SK-N-MC (cell line): ENCODE measurements around the gene TMEM132E.

Experiments
- DNase-seq: peaks from one replicate; pipeline ENCODE4 v3.0.0-alpha.2; 2011; ENCODE audit warnings: low read depth, low spot score
- H3K27ac ChIP-seq: fragments of 200-600 bp; sonication (generic); 2 replicates; pipeline ENCODE4 v1.5.1; 2016; ENCODE audit warnings: mixed run types
- H3K36me3 ChIP-seq: fragments of 200-600 bp; sonication (generic); 2 replicates; pipeline ENCODE4 v1.6.1; 2017; ENCODE audit warnings: antibody characterized with exemption, low read length, mixed read lengths; ENCODE audit not compliant: insufficient read depth
- H3K4me3 ChIP-seq: fragments of 200-600 bp; sonication (generic); 2 replicates; pipeline ENCODE4 v1.5.1; 2016
- H3K9ac ChIP-seq: fragments of 200-600 bp; sonication (generic); 2 replicates; pipeline ENCODE4 v1.8.0; 2017; ENCODE audit warnings: mixed run types, mixed read lengths; ENCODE audit not compliant: insufficient read length
- H3K9me3 ChIP-seq: fragments of 200-600 bp; sonication (generic); 2 replicates; pipeline ENCODE4 v1.6.1; 2017; ENCODE audit warnings: low read depth, mild to moderate bottlenecking, antibody characterized with exemption, low read length, moderate library complexity, mixed read lengths
- EZH2 ChIP-seq: fragments of 200-600 bp; sonication (generic); IDR thresholded peaks from one replicate; pipeline ENCODE4 v1.6.1; 2017; ENCODE audit warnings: antibody characterized with exemption
- FOXP2 ChIP-seq: optimal IDR thresholded peaks from 2 replicates; pipeline ENCODE3; 2011; ENCODE audit warnings: mild to moderate bottlenecking, moderate library complexity; ENCODE audit not compliant: insufficient read depth; ENCODE audit errors: extremely low read length, control extremely low read depth
- POLR2AphosphoS5 ChIP-seq: IDR thresholded peaks from 2 replicates; pipeline ENCODE4 v1.6.1; 2012; ENCODE audit warnings: mild to moderate bottlenecking, low read depth, low read length, borderline replicate concordance

TMEM132E gene

DNA sequence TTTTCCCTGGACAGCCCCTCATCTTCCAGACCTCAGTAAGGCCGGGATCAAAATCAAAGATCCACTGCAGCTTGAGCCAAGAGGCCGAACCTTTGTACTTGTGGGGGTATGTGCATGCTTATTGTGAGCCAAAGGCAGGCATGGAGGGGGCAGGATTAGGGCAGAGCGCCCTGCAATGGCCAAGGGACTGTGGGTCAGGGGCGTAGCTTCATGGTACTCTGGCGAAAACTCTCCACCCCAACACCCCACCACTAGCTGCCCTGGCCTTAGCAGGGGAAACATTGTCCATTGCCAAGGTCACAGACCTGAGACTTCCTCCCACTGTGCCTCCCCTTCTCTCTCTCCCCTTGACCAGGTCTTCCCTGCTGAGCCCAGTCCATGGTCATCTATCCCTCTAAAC lies 90.1 kb downstream of the TMEM132E start:
- Histone ChIP-seq H3K9me3 (no peaks in the 10 kb centered on the region), H3K36me3 (no peaks in the 10 kb centered on the region), H3K27ac (no peak overlapping the region), H3K4me3 (no peak overlapping the region), H3K9ac (no peak overlapping the region)
- TF ChIP-seq FOXP2, result no peak
- no peak for TF ChIP-seq POLR2AphosphoS5
- no peak for TF ChIP-seq EZH2
- DNase-seq, result no peak

DNA sequence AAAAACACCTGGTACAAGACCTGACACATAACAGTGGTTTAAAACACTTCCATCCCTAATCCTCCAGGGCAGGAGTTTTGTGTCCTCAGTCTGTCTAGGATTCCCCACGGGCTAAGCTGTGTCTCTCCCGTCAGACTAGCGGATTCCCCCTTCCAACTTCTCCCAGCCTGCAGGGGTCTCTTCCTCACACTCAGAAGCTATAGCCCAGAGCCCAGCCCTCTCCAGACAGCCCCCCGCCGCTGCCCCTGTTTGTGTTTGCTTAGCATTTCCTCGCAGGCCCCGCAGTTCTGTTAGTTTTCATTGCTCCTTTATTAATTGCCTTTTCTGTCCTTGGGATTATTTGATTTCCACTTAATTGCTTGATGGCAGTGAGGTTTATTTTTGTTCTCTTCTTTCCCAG lies 91.2 kb downstream of the TMEM132E start:
- Histone ChIP-seq H3K4me3 (no peak overlapping the region), H3K9ac (no peak overlapping the region), H3K27ac (no peak overlapping the region), H3K9me3 (no peaks in the 10 kb centered on the region), H3K36me3 (no peaks in the 10 kb centered on the region)
- DNase-seq, result no peak
- TF ChIP-seq POLR2AphosphoS5, result no peak
- no peak for TF ChIP-seq EZH2
- TF ChIP-seq FOXP2, result no peak

DNA sequence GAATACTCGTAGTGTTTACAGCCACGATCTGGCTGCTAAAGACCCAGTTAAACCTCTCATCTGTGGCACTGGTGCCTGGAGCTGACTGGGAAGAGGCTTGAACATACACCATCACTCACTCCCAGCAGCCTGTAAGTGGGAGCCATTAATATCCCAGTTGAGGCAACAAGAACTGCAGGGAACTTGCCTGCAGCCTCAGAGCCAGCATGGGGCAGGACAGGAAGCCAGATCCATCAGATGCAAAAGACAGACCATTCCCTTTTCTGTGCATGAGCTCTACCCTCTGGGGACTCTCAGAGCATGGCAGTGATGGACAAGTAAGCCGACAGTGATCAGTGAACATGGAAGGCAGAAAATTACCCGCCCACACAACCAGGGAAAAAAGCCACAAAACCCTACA lies 91.8 kb downstream of the TMEM132E start:
- TF ChIP-seq POLR2AphosphoS5 (no peak), EZH2 (no peak), FOXP2 (no peak)
- Histone ChIP-seq H3K36me3 (no peaks in the 10 kb centered on the region), H3K9ac (no peak overlapping the region), H3K27ac (no peak overlapping the region), H3K4me3 (no peak overlapping the region), H3K9me3 (no peaks in the 10 kb centered on the region)
- no peak for DNase-seq

DNA sequence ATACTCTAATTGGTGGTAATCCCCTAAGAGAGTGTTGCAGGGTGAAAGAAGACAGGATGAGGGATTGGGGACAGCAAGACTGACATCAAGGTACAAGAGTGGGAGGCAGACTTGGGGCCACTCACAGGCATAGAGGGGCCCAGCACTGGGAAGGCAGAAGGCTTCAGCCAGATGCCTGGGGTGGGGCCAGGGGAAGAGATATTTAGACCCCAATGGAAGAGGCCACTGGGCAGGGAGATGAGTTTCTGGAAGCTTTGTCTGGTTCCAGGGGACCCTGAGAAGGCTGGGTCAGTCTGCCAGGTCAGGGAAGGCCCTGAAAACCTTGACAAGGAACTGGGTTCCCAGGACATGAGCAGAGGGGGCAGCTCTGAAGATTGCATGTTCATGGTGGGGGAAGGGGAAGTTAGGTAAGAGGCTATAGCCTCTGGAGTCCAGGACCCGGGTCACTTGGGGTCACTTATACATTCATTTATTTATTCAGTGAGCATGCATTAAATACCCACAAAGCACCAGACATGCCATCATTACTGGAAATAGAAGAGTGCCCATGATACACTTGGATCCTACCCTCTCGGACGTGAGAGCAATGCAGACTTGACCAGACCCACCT lies 92.9 kb downstream of the TMEM132E start:
- H3K27ac ChIP-seq, result no peak overlapping the region
- DNase-seq, result no peak
- H3K4me3 ChIP-seq, result no peak overlapping the region
- no peak overlapping the region for H3K9ac ChIP-seq
- TF ChIP-seq FOXP2 (no peak), EZH2 (no peak), POLR2AphosphoS5 (no peak)
- no peaks in the 10 kb centered on the region for H3K36me3 ChIP-seq
- no peaks in the 10 kb centered on the region for H3K9me3 ChIP-seq

DNA sequence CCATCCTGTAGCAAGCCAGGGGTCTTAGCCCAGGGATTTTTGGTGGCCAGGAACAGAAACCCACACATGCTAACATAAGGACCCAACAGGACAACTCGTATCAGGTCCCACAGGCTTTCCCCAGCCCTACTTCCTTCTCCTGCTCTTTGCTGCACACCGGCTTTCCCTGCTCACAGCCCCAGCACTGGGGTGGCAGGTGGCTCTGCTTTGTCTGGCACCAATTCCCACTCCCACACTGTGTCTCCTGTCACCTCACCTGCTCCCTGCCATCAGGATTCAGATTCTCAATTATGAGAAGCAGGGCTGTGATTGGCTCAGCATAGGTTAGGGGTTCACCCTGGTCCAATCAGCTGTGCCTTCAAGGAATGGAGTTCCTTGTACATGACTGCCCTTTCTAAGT lies 94.1 kb downstream of the TMEM132E start:
- no peak for DNase-seq
- no peak overlapping the region for H3K9ac ChIP-seq
- TF ChIP-seq POLR2AphosphoS5 (no peak), EZH2 (no peak), FOXP2 (no peak)
- H3K4me3 ChIP-seq, result no peak overlapping the region
- no peaks in the 10 kb centered on the region for H3K36me3 ChIP-seq
- H3K9me3 ChIP-seq, result no peaks in the 10 kb centered on the region
- no peak overlapping the region for H3K27ac ChIP-seq

DNA sequence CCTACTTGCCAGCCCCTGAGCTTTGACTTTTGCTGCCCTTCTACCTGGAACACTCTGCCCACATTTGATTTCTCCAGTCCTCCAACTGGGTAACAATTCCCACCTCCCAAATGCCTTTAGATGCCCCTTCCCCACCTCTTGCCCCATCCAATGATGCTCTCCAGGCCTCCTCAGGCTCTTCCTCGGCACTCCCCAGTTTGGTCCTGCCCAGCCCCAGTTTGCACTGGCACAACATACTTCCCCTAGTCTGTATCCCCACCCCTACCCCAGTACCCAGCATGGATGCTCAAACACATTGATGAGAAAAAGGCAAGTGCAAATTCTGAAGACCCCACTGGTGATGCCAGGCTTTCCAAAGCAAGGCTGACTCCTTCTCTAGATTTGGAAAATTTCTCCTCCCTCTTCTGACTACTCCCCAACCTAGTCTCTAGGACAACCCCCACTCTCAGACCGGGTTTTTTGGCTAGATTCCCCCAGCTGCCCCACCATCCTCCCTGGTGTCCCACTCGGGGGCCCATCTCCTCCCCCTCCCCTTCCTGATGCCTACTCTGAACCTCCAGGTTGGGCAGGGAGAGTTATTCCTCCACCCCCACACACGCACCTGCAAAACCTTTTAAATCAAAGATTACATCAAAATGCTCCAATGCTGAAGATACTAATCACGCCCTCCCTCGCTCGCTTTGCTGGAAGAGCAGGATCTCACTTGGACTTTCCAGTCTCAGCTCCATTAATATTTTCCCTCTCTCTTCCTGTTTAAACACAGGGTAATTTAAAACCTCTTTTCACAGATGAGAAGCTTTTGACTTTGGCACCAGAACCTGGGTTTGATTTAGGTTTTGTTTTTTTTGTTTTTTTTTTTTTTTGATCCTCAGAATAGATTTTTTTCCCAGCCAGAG lies 94.9 kb downstream of the TMEM132E start:
- no peak for DNase-seq
- Histone ChIP-seq H3K9me3 (no peaks in the 10 kb centered on the region), H3K9ac (no peak overlapping the region), H3K27ac (no peak overlapping the region), H3K4me3 (no peak overlapping the region), H3K36me3 (no peaks in the 10 kb centered on the region)
- TF ChIP-seq FOXP2, result no peak
- no peak for TF ChIP-seq EZH2
- no peak for TF ChIP-seq POLR2AphosphoS5

DNA sequence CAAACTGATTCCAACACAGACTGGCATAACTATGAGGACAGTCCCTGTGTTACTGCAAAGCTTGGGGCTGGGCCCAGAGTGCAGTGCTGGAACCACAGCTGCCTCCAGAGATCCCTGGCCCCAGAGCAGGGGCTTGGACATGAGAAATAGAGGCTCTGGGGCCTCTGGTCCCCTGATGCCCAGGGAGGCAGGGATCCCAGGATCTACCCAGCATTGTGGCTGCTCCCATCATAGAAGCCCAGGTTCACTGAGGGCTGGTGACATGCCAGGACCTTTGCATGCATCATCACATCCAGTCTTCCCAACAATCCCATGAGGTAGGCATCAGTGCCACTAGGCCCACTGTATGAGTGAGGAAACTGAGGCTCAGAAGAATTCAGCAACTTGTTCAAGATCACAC lies 95.8 kb downstream of the TMEM132E start:
- Histone ChIP-seq H3K4me3 (no peak overlapping the region), H3K36me3 (no peaks in the 10 kb centered on the region), H3K9ac (no peak overlapping the region), H3K27ac (no peak overlapping the region), H3K9me3 (no peaks in the 10 kb centered on the region)
- TF ChIP-seq EZH2, result no peak
- no peak for TF ChIP-seq POLR2AphosphoS5
- no peak for TF ChIP-seq FOXP2
- no peak for DNase-seq

DNA sequence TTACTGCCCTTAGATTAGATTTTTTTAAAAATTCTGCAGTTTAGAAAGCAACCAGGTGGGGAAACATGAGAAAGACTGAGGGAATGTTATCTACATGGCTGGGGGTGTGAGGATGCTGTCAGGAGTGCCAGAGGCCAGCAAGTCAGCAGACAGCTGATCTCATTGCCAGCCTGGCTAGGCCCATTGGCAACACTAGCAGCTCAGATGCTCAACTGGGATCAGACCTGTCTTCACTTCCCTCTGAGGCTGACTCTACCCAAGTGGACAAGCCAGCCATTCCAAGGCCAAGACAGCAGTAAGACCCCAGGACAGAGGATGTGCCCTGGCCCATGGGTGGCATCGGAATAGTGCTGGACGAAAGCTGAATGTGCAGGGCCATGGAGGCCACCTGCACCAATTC lies 96.2 kb downstream of the TMEM132E start:
- no peak overlapping the region for H3K27ac ChIP-seq
- H3K9ac ChIP-seq, result no peak overlapping the region

More for the DNA sequence above, 96.2 kb downstream of the TMEM132E start:
- TF ChIP-seq FOXP2 (no peak), POLR2AphosphoS5 (no peak), EZH2 (no peak)
- no peak overlapping the region for H3K4me3 ChIP-seq
- no peak for DNase-seq
- no peaks in the 10 kb centered on the region for H3K36me3 ChIP-seq
- no peaks in the 10 kb centered on the region for H3K9me3 ChIP-seq
